K562 (cell line): ENCODE data around the gene HOXA1.

Source experiments
- MEF2A ChIP-seq: IDR thresholded peaks from 2 replicates; pipeline ENCODE4 v1.6.1; 2011; ENCODE audit warnings: low read depth, mild to moderate bottlenecking, low read length, moderate library complexity; ENCODE audit not compliant: control insufficient read depth
- ZMIZ1 ChIP-seq, 2 experiments: fragments of 150-350 bp in 1 of 2; IDR thresholded peaks; 2 replicates each; pipeline ENCODE4 v1.6.1; 2012 to 2016; ENCODE audit warnings: low read depth in 2 of 2, low read length in 2 of 2, mild to moderate bottlenecking in 1 of 2, moderate library complexity in 1 of 2

DNA sequence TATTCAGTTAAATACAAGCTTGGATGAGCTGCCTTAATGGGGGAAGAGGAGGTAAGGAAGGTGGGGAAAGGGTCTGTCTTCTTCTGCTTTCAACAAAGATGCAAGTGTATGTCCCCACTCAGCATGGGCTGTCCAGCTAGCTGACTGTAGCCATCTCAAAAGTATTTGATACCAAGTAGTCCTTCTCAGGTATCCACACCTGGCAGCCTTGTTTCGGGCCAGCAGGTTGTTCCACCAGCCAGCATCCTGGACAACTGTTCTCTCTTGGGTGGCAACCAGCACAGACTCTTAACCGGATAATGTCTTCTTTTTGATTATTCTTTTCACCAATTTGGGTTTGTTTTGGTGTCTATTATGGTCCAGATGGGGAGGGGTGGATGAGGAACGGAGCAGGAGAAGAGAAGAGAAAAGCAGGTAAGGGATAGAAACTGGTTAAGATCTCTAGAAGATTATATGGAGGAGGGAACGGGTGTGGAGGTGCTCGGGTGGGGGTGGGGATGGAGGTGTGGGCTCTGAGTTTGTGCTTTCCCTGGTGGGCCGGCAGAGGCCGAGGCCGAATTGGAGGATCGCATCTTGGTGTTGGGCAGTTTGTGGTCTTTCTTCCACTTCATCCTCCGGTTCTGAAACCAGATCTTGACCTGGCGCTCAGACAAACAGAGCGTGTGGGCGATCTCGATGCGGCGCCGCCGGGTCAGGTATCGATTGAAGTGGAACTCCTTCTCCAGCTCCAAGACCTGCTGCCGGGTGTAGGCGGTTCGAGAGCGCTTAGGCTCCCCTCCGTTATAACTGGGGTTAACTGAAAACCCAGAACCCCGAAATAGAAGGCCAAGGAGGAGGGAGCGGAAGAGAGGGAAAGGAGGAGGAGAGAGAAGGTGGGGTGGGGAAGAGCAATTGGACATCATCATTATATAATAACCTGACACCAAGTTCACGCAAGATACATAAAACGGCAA lies 33.3 kb upstream of the HOXA1 start:
- TF ChIP-seq MEF2A: no peak
- TF ChIP-seq ZMIZ1 (IDR thresholded peaks at IDR 0.05; ENCODE audit: low read depth in 2 of 2, low read length in 2 of 2): no peak
